Measurements from ENCODE around the gene VSTM2B.

DNA sequence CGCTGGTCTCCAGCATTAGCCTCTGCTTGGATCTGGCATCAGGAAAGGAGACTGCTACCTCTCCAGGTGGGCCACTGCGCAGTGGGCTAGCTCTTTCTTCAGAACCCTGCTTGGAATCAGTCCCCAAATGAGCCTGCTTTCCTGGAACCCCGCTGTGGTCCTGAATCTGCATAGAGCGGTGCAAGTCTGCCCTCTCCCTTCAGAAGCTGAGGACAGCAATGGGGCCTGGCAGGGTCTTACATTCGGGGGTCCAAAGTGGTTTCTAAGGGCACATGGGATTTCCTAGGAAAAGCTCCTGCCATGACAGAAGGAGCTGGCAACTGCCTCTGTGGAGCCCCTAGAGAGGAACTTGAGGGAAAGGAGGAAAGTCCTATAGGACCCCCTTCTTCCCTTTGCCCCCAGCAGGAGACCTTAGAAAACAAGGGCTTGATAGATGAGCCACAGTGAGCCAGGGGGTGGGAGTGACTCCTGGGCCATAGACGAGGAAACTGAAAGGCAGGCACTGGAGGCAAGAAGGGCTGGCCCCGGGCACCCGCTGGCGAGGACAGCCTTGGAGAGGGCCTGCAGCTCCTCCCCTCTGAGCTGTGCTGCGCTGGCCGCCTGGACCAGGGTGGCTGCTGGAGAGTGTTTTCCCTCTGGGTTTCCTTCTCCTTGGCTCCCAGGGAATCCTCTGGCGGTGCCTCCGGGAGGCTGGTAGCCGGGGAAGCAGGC is 1.4 kb upstream of the VSTM2B start:
- TF ChIP-seq, protein P1, sequence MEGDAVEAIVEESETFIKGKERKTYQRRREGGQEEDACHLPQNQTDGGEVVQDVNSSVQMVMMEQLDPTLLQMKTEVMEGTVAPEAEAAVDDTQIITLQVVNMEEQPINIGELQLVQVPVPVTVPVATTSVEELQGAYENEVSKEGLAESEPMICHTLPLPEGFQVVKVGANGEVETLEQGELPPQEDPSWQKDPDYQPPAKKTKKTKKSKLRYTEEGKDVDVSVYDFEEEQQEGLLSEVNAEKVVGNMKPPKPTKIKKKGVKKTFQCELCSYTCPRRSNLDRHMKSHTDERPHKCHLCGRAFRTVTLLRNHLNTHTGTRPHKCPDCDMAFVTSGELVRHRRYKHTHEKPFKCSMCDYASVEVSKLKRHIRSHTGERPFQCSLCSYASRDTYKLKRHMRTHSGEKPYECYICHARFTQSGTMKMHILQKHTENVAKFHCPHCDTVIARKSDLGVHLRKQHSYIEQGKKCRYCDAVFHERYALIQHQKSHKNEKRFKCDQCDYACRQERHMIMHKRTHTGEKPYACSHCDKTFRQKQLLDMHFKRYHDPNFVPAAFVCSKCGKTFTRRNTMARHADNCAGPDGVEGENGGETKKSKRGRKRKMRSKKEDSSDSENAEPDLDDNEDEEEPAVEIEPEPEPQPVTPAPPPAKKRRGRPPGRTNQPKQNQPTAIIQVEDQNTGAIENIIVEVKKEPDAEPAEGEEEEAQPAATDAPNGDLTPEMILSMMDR (conservative IDR thresholded peaks at IDR 0.05 in 1 of 2, IDR thresholded peaks at IDR 0.05 in 1 of 2; ENCODE audit: extremely low read depth in 1 of 2, insufficient read depth in 1 of 2, low read depth in 1 of 2, low read length in 2 of 2): no peak
- TF ChIP-seq EZH2 (IDR thresholded peaks at IDR 0.05; ENCODE audit: borderline replicate concordance, low read length): no peak
